HCT116 (cell line): Measurements from ENCODE around the gene GRID2. TPM values are rescaled to one million over a fixed set of nuclear protein-coding genes. Genes with fewer than 3 reads are reported as not detected.

ENCODE experiments used
- ATAC-seq: fragments of 200-7000 bp; cut with Tn5 transposase; 2 replicates; pipeline ENCODE4 v1.9.1; 2020; ENCODE audit warnings: mild to moderate bottlenecking, moderate library complexity
- BruUV-seq: library from RNA; stranded (reverse); fragments of 400-500 nt; replicated peaks from 2 replicates; lab custom pipeline; 2021; lab: Mats Ljungman, UMichigan
- CTCF ChIA-PET: fragments of 300-600 bp; sonication (Branson Sonifier 250); formaldehyde crosslinking; loops from one replicate; lab custom pipeline; 2021; ENCODE audit warnings: antibody characterized with exemption; lab: Charles Lee
- POLR2A ChIA-PET: fragments of 300-600, 350-600 bp; sonication (Branson Sonifier 250); formaldehyde crosslinking; loops from one replicate; lab custom pipeline; 2021; ENCODE audit warnings: antibody characterized with exemption; lab: Charles Lee
- RAD21 ChIA-PET, 2 experiments: fragments of 300-600 bp; sonication (Branson Sonifier 250); formaldehyde crosslinking; loops; one replicate each; lab custom pipeline; 2023; ENCODE audit warnings: low total read pairs in 2 of 2; ENCODE audit not compliant: uncharacterized antibody in 2 of 2, unreplicated experiment in 2 of 2, low non-redundant PET in 1 of 2; lab: Charles Lee
- DNase-seq: peaks from one replicate; pipeline ENCODE4 v3.0.0-alpha.2; 2010; ENCODE audit warnings: low read depth, low spot score
- H2AFZ ChIP-seq: fragments of 200-600 bp; shearing (Covaris generic), sonication (generic); 2 replicates; pipeline ENCODE4 v1.6.1; 2017; ENCODE audit warnings: low read depth, mixed run types, mixed read lengths, antibody characterized with exemption, low read length; ENCODE audit not compliant: poor library complexity, severe bottlenecking
- H3K27ac ChIP-seq: 2 replicates; pipeline ENCODE4 v1.5.1; 2012; ENCODE audit warnings: low read depth, low read length
- H3K27me3 ChIP-seq: fragments of 200-600 bp; sonication (generic); 2 replicates; pipeline ENCODE4 v1.6.1; 2016; ENCODE audit warnings: mixed run types, low read length, mixed read lengths; ENCODE audit not compliant: insufficient read depth
- H3K36me3 ChIP-seq, 2 experiments: fragments of 200-500 bp in 1 of 2; fragments of 200-600 bp in 1 of 2; sonication (Bioruptor generic) in 1 of 2; sonication (generic) in 1 of 2; 2 replicates each; pipeline versions ENCODE4 v1.5.1 to v1.6.1; 2014 to 2016; ENCODE audit warnings: low read length in 2 of 2, inconsistent platforms in 1 of 2, mixed read lengths in 1 of 2, mixed run types in 1 of 2; ENCODE audit not compliant: insufficient read depth in 2 of 2, control insufficient read depth in 1 of 2
- H3K4me1 ChIP-seq, 2 experiments: fragments of 200-600 bp in 1 of 2; sonication (generic) in 1 of 2; 2 replicates each; pipeline versions ENCODE4 v1.5.1 to v1.6.1; 2012 to 2017; ENCODE audit warnings: low read length in 2 of 2, inconsistent platforms in 1 of 2, mild to moderate bottlenecking in 1 of 2, mixed read lengths in 1 of 2, mixed run types in 1 of 2, moderate library complexity in 1 of 2; ENCODE audit not compliant: insufficient read depth in 2 of 2, control insufficient read depth in 1 of 2
- H3K4me2 ChIP-seq: fragments of 200-600 bp; sonication (generic); 2 replicates; pipeline ENCODE4 v1.6.1; 2017; ENCODE audit warnings: mixed run types, low read length, mixed read lengths
- H3K4me3 ChIP-seq, 2 experiments: fragments of 200-600 bp in 1 of 2; sonication (generic) in 1 of 2; replicated peaks in 1 of 2; 2 replicates each; pipeline ENCODE4 v1.5.1; 2011 to 2016; ENCODE audit warnings: low read length in 2 of 2, control low read depth in 1 of 2, low read depth in 1 of 2, mild to moderate bottlenecking in 1 of 2, mixed read lengths in 1 of 2, mixed run types in 1 of 2
- H3K79me2 ChIP-seq: fragments of 200-600 bp; sonication (generic); 2 replicates; pipeline ENCODE4 v1.6.1; 2017; ENCODE audit warnings: mild to moderate bottlenecking, mixed run types, low read length, moderate library complexity, mixed read lengths; ENCODE audit not compliant: insufficient read depth
- H3K9ac ChIP-seq: fragments of 200-600 bp; sonication (generic); 2 replicates; pipeline ENCODE4 v1.6.1; 2016; ENCODE audit warnings: low read length, mixed read lengths
- H3K9me2 ChIP-seq: fragments of 200-600 bp; sonication (generic), shearing (Covaris generic); 2 replicates; pipeline ENCODE4 v1.6.1; 2017; ENCODE audit warnings: mixed run types, mild to moderate bottlenecking, moderate library complexity; ENCODE audit not compliant: insufficient read depth
- H3K9me3 ChIP-seq, 2 experiments: fragments of 200-500 bp in 1 of 2; fragments of 200-600 bp in 1 of 2; sonication (Bioruptor generic) in 1 of 2; sonication (generic) in 1 of 2; 2 replicates each; pipeline ENCODE4 v1.6.1; 2014 to 2017; ENCODE audit warnings: low read length in 2 of 2, mixed read lengths in 2 of 2, inconsistent platforms in 1 of 2, low read depth in 1 of 2, mild to moderate bottlenecking in 1 of 2, mixed run types in 1 of 2, moderate library complexity in 1 of 2; ENCODE audit not compliant: control insufficient read depth in 1 of 2, insufficient read depth in 1 of 2
- H4K20me1 ChIP-seq: fragments of 200-600 bp; sonication (generic), shearing (Covaris generic); 2 replicates; pipeline ENCODE4 v1.6.1; 2017; ENCODE audit warnings: mixed run types, mild to moderate bottlenecking, moderate library complexity; ENCODE audit not compliant: insufficient read depth
- ATF3 ChIP-seq: IDR thresholded peaks from 2 replicates; pipeline ENCODE4 v1.6.1; 2012
- CBX3 ChIP-seq: IDR thresholded peaks from 2 replicates; pipeline ENCODE4 v1.6.1; 2012; ENCODE audit warnings: low read depth
- EGR1 ChIP-seq: IDR thresholded peaks from 2 replicates; pipeline ENCODE4 v1.6.1; 2012; ENCODE audit warnings: low read depth
- ELF1 ChIP-seq: IDR thresholded peaks from 2 replicates; pipeline ENCODE4 v1.6.1; 2012; ENCODE audit warnings: low read depth, borderline replicate concordance
- FOSL1 ChIP-seq: IDR thresholded peaks from 2 replicates; pipeline ENCODE4 v1.6.1; 2012; ENCODE audit warnings: low read depth
- JUND ChIP-seq: IDR thresholded peaks from 2 replicates; pipeline ENCODE4 v1.6.1; 2012
- POLR2AphosphoS5 ChIP-seq: IDR thresholded peaks from 2 replicates; pipeline ENCODE4 v1.6.1; 2011; ENCODE audit warnings: mild to moderate bottlenecking, low read depth, low read length, moderate library complexity
- SIN3A ChIP-seq: IDR thresholded peaks from 2 replicates; pipeline ENCODE4 v1.6.1; 2012; ENCODE audit warnings: low read depth
- SP1 ChIP-seq: IDR thresholded peaks from 2 replicates; pipeline ENCODE4 v1.6.1; 2012; ENCODE audit warnings: low read depth
- TCF7L2 ChIP-seq: IDR thresholded peaks from 2 replicates; pipeline ENCODE4 v1.7.0; 2011; ENCODE audit warnings: borderline replicate concordance, inconsistent platforms; ENCODE audit not compliant: insufficient read depth, insufficient read length; ENCODE audit errors: extremely low read depth
- YY1 ChIP-seq: IDR thresholded peaks from 2 replicates; pipeline ENCODE4 v1.6.1; 2011; ENCODE audit warnings: low read length, low read depth, moderate library complexity, mild to moderate bottlenecking; ENCODE audit not compliant: insufficient replicate concordance; ENCODE audit errors: extremely low read depth
- ZBTB33 ChIP-seq: IDR thresholded peaks from 2 replicates; pipeline ENCODE4 v1.6.1; 2011; ENCODE audit warnings: mild to moderate bottlenecking, low read length, moderate library complexity; ENCODE audit not compliant: insufficient replicate concordance; ENCODE audit errors: extremely low read depth
- intact Hi-C: fragments of 100-400 bp; cut with micrococcal nuclease; formaldehyde crosslinking; loops from 2 replicates; pipeline ENCODE4 v1.10.0; 2022
- total RNA-seq: library from RNA; stranded (reverse); gene quantifications from one replicate; pipeline ENCODE4 v1.2.1, GENCODE V29; 2021; ENCODE audit not compliant: unreplicated experiment

GRID2 gene
- total RNA-seq, 1 experiment from 2014 or later: not detected

- no peak for TF ChIP-seq SP1
- TF ChIP-seq CBX3: no peak
- no peak for TF ChIP-seq SIN3A
- no peak for TF ChIP-seq JUND
- TF ChIP-seq EGR1: no peak
- no peak for TF ChIP-seq TCF7L2
- TF ChIP-seq POLR2AphosphoS5: no peak
Measured at GRCh38 chr4:92992758-92993157, 689.0 kb downstream of the GRID2 start (continued).

- intact Hi-C loops: no loop called here
- H4K20me1 ChIP-seq: no peaks in the 10 kb centered on the region
- no peak overlapping the region for H3K9ac ChIP-seq
- BruUV-seq: no TSS peak
- no peak overlapping the region for H3K4me3 ChIP-seq
- CTCF ChIA-PET: no interaction called here
- no peak for TF ChIP-seq ELF1
- no peak for TF ChIP-seq YY1
- TF ChIP-seq ZBTB33: no peak
- no peak for TF ChIP-seq ATF3
- no peak for TF ChIP-seq TCF7L2
- TF ChIP-seq JUND: no peak
- TF ChIP-seq FOSL1: no peak
- H3K27ac ChIP-seq: no peak overlapping the region
- no peak for ATAC-seq
- H3K79me2 ChIP-seq: no peaks in the 10 kb centered on the region
- RAD21 ChIA-PET: no interaction called here
- H3K27me3 ChIP-seq: no peaks in the 10 kb centered on the region
- DNase-seq: no peak
- no peak overlapping the region for H2AFZ ChIP-seq
- no peaks in the 10 kb centered on the region for H3K4me1 ChIP-seq
- no peaks in the 10 kb centered on the region for H3K9me3 ChIP-seq
- H3K9me2 ChIP-seq: no peaks in the 10 kb centered on the region
- H3K4me2 ChIP-seq: no peak overlapping the region
- no peaks in the 10 kb centered on the region for H3K36me3 ChIP-seq
- POLR2A ChIA-PET: no interaction called here
Measured at GRCh38 chr4:92994727-92995126, 691.0 kb downstream of the GRID2 start.
